Measurements from ENCODE around the gene CHST14.

CHST14 gene

DNA sequence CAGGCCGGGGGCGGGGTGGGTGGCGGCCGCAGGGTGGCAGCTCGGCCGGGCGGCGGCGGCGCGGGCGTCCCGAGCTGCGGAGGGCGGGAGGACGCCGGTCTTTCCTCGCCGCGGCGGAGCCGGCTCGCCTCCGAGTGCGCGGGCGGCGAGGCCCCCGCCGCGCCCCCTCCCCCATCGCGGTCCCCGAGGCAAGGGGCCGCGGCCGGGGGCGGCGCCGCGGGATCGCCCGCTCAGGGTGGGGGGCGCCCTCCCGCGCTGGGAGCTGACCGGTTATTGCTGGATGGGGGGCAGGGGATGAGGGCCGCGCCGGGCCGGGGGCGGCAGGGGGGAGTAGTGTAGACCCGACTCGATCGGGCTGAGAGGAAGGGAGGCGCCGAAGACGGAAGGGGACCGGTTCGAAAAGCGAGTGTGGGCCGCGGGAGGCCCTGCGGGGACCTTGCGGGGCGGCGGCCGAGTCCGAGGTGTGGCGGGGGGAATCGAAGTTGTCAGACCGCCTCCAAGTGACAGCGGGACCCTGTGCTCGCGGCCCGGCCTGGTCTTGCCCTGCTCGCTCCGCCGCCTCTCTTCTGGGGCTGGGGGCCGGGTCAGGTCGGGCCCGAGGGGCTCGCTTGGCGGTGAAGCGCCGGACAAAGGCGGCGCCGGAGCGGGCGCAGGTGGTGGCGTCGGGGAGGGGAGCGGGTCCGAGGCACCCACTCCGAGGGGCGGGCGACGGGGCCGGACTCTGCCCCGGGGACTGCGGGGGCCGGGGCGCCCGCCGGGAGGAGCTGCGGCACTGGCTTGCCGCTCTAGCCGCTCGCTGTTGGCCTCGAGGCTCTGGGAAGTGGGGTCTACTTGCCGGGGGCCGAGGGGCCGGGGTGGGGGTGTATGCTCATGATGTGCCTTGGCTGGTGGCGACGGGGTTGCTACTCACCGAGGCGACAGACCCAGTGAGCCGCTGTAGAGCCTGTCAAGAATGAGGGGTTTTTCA lies 28.9 kb upstream of the CHST14 start:
- TF ChIP-seq, protein P1, sequence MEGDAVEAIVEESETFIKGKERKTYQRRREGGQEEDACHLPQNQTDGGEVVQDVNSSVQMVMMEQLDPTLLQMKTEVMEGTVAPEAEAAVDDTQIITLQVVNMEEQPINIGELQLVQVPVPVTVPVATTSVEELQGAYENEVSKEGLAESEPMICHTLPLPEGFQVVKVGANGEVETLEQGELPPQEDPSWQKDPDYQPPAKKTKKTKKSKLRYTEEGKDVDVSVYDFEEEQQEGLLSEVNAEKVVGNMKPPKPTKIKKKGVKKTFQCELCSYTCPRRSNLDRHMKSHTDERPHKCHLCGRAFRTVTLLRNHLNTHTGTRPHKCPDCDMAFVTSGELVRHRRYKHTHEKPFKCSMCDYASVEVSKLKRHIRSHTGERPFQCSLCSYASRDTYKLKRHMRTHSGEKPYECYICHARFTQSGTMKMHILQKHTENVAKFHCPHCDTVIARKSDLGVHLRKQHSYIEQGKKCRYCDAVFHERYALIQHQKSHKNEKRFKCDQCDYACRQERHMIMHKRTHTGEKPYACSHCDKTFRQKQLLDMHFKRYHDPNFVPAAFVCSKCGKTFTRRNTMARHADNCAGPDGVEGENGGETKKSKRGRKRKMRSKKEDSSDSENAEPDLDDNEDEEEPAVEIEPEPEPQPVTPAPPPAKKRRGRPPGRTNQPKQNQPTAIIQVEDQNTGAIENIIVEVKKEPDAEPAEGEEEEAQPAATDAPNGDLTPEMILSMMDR (IDR thresholded peaks at IDR 0.05; ENCODE audit: borderline replicate concordance, insufficient read depth, low read depth, low read length), result peak; percentile 19; the same call in 1 of the 2 replicates
- H3K4me3 ChIP-seq (ENCODE audit: low read depth, low read length), result peak overlapping the region; percentile 52

DNA sequence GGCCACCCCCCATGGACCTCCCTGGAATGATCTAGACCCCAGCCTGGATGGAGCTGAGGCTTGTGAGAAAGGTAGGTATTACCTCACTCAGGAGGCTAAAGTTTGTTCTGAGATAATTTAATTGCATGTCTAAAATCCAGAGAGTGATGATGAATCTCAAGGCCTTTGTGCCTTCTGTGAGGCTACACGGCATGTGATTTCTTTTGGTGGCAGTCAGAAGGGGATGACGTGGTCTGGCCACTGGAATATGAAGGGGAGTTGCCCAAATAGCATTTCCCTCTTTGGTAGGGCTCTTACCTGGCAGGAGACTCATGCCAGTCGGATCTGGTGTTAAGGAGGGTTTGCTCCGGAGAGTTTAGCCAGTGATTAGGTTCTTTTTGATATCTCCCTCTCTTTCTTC lies 27.5 kb upstream of the CHST14 start:
- TF ChIP-seq, protein P1 (IDR thresholded peaks at IDR 0.05; ENCODE audit: borderline replicate concordance, insufficient read depth, low read depth, low read length), result no peak
- no peak overlapping the region for H3K4me3 ChIP-seq (ENCODE audit: low read depth, low read length)

DNA sequence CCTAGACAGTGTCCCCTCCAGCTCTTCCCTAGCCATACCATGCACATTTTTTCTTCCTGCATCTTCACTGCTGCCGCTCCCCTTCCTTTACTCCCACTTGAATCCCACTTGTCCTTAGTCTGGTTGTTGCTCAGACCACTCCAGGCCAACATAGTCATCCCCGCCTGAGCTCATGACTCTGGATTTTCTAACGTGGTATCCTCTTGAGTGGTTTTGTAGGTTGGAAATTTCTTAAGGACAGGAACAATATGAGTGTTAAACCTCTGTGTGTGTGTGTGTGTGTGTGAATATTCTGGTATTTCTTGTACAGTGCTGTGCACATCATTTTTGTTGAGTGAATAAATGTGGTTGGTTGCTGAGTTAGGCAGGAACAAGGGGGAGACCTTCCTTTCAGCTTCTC lies 26.9 kb upstream of the CHST14 start:
- H3K4me3 ChIP-seq (ENCODE audit: low read depth, low read length), result no peak overlapping the region
- TF ChIP-seq, protein P1 (IDR thresholded peaks at IDR 0.05; ENCODE audit: borderline replicate concordance, insufficient read depth, low read depth, low read length), result no peak

DNA sequence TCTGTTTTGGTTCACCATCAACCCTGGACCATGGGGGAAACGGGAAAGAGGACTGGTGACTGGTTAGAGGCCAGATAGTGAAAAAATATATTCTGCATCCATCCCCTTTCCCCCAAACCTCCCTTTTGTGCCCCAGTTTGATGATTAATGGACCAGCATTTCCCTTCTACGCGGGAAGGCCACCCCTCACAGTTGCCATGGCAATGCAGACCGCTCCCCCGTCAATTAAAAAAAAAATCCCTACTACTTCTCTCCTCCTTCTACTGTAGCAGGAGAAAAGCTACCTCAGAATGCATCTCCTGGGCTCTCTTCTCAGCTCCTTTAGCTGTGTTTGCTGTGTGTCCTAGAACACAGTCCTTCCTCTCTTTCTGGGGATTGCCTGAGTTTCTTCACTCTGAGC lies 26.0 kb upstream of the CHST14 start:
- TF ChIP-seq, protein P1 (IDR thresholded peaks at IDR 0.05; ENCODE audit: borderline replicate concordance, insufficient read depth, low read depth, low read length), result no peak
- H3K4me3 ChIP-seq (ENCODE audit: low read depth, low read length), result no peak overlapping the region

DNA sequence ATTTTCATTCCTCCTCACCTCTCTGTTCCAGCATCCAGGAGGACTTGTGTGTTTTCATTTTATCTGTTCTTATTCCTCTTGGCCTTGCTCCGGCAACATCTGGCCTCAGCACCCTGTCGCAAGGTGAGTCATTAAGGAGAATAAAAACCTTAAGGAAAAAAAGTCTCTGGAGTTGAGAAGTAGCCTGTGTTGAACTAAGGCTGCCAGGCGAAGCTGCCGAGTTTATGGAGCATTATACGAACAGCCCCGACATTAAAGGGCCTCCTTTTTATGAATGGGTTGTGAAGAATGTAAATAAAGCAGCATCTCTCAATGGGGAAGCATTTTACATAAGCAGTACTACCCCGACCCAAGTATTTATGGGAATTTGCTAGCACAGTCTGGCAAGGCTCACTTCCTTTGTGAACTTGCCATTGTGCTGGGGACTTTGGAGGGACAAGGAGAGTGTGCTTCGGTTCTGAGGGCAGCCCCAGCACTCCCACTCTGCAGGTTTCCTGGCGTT lies 25.3 kb upstream of the CHST14 start:
- TF ChIP-seq, protein P1 (IDR thresholded peaks at IDR 0.05; ENCODE audit: borderline replicate concordance, insufficient read depth, low read depth, low read length), result no peak

DNA sequence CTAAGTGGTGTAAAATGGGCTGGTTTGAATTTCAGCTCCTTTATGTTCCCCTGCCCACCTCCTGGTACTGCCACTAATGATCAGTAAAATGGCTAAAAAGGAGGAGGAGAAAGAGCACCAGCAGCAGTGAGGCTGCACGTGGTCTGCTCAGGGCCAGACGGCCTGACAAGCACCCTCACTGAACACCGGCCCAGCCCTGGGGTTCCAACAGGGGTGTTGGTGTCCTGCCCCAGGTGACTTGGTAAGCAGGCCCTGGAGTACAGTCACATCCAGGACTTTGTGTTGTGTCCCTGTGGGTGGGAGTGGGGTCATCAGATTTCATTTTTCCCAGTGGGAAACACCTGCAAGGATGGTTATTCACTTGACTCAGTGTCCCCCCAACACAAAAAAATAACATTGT lies 24.6 kb upstream of the CHST14 start:
- H3K4me3 ChIP-seq (ENCODE audit: low read depth, low read length), result no peak overlapping the region
- TF ChIP-seq, protein P1 (IDR thresholded peaks at IDR 0.05; ENCODE audit: borderline replicate concordance, insufficient read depth, low read depth, low read length), result no peak

More for the DNA sequence above, 25.3 kb upstream of the CHST14 start:
- no peak overlapping the region for H3K4me3 ChIP-seq (ENCODE audit: low read depth, low read length)

DNA sequence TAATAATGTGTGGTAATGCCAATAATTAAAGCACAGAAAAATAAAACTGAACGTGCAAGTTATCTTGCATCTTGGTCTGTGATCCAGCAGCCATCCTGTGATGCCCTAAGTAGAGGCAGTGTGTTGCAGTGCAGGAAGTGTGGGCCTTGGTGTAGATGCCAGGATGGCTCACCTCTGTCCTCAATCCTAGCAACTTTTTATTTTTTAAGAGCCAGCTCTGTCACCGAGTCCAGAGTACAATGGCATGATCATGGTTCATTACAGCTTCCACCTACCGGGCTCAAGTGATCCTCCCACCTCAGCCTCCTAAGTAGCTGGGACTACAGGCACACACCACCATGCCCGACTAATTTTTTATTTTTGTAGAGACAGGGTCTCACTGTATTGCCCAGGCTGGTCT lies 22.4 kb upstream of the CHST14 start:
- H3K4me3 ChIP-seq (ENCODE audit: low read depth, low read length), result no peak overlapping the region
- TF ChIP-seq, protein P1 (IDR thresholded peaks at IDR 0.05; ENCODE audit: borderline replicate concordance, insufficient read depth, low read depth, low read length), result no peak

All from GM12875 (cell line).